ENCODE measurements around the gene ARFIP1.

ARFIP1 gene

DNA sequence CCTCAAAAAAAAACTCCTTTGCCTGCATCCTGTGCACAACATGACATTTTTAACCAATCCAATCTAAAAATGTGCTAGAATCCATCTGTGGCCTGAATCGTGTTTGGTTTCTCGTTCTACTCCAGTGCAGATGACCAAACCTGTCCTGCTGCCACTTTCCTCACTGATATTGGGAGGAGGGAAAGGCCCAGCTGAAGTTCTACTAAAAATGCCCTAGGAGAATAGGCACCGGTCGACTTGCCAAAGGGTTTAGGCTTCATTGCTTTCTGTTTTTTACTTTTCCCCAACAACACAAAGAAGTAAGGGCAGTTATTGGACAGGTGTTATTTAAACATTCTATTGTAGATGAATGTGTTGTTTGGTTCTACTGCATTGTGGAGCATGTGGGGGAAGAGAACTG is 148.5 kb downstream of the ARFIP1 start:
- ChIA-PET CTCF (interaction anchor here (1.7 kb wide), 1 partner anchor 16 kb away, joined by 4 read pairs; no protein-coding TSS in a partner anchor), POLR2A (no interaction called here)
- TF ChIP-seq, protein P1, sequence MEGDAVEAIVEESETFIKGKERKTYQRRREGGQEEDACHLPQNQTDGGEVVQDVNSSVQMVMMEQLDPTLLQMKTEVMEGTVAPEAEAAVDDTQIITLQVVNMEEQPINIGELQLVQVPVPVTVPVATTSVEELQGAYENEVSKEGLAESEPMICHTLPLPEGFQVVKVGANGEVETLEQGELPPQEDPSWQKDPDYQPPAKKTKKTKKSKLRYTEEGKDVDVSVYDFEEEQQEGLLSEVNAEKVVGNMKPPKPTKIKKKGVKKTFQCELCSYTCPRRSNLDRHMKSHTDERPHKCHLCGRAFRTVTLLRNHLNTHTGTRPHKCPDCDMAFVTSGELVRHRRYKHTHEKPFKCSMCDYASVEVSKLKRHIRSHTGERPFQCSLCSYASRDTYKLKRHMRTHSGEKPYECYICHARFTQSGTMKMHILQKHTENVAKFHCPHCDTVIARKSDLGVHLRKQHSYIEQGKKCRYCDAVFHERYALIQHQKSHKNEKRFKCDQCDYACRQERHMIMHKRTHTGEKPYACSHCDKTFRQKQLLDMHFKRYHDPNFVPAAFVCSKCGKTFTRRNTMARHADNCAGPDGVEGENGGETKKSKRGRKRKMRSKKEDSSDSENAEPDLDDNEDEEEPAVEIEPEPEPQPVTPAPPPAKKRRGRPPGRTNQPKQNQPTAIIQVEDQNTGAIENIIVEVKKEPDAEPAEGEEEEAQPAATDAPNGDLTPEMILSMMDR (IDR thresholded peaks at IDR 0.05; ENCODE audit: insufficient read depth, low read length, missing control alignments): no peak
- no peak for DNase-seq (ENCODE audit: low read depth, low spot score)
- H3K4me3 ChIP-seq (ENCODE audit: low read depth, low read length): no peak overlapping the region

DNA sequence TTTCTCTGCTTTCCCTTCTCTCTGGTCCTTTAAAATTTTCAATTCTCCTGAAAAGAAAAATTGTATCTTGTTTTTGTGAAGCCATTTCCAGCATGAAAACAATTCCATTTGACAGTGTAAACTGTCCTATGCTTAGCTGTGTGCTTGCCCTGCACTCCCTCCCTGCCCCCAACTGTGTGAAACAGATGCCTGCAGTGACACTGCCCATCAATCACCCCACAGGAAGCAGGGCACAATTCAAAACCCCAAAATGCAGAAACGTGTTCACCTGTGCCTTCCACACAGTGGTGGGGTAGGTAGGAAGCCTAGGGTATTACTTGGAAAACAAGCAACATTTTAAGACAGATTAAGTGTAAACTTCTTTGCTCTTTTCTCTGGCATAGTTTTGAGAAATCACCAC is 150.1 kb downstream of the ARFIP1 start:
- CTCF ChIA-PET: no interaction called here
- TF ChIP-seq, protein P1 (IDR thresholded peaks at IDR 0.05; ENCODE audit: insufficient read depth, low read length, missing control alignments): no peak

DNA sequence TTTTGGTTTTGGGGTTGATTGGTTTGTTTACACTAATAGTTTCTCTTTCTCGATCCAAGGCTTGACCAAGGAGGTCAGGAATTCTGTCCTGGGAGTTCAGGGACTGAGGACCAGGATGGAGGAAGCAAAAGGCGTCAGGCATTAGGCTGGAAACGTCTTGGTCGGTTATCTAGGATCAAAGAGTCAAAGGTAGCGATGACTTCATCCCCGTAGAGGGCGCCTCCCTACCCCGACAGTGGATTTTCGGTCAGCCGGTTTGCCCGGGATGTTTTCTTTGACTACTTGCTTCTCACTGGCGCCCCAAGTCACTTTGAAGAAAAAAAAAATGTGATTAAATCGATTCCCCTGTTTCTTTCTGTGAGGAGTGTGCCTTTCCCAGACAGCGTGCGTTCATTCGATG is 155.4 kb downstream of the ARFIP1 start:
- ChIA-PET CTCF (no interaction called here), POLR2A (no interaction called here)
- DNase-seq (ENCODE audit: low read depth, low spot score): no peak
- H3K4me3 ChIP-seq (ENCODE audit: low read depth, low read length): no peak overlapping the region
- TF ChIP-seq, protein P1 (IDR thresholded peaks at IDR 0.05; ENCODE audit: insufficient read depth, low read length, missing control alignments): no peak

More for the DNA sequence above, 150.1 kb downstream of the ARFIP1 start:
- H3K4me3 ChIP-seq (ENCODE audit: low read depth, low read length): no peak overlapping the region
- POLR2A ChIA-PET: no interaction called here
- DNase-seq (ENCODE audit: low read depth, low spot score): no peak

DNA sequence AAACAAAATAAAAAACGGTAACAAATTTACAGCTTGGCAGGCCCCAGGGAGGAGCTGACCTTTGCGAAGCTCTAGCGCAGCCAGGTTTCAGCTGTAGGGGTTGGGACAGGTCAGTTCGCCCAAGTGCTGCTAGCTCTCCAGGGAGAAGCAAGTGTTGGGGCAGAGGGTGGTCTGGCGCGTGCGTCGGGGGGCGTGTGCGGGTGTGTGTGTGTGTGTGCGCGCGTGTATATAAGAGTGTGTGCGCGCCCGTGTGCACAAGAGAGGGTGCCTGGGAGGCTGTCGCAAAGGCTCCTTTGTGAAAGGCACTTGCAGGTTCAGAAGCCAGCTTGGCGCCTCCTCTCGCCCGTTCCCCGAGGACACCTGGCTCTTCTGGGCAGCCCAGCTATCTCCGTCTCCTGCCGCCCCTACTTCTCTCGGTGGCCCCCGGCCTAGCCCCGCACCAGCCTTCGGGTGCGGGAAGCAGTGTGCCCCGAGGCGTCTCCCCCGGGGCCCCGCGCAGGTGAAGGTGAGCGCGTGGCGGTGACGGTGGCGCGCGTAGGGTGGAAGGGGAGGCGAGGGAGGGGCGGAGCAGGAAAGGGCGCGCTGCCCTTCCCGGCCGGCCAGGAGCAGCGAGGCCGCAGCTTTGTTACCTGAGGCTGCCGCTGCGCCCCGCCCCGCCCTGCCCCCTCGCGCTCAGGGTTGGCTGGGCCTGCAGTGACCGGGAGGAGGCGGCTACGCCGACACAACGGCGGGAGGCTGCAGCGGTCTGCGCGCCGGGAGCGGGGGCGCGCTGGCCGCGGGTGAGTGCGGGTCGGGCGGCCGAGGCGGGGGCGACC is 156.1 kb downstream of the ARFIP1 start, which contains the start of gene FHDC1:
TSS of gene FHDC1 (plus strand) at position 693 of the 815 bp plus-strand sequence. CDS start 6,735 bp downstream, outside the sequence.
- DNase-seq (ENCODE audit: low read depth, low spot score): no peak

DNA sequence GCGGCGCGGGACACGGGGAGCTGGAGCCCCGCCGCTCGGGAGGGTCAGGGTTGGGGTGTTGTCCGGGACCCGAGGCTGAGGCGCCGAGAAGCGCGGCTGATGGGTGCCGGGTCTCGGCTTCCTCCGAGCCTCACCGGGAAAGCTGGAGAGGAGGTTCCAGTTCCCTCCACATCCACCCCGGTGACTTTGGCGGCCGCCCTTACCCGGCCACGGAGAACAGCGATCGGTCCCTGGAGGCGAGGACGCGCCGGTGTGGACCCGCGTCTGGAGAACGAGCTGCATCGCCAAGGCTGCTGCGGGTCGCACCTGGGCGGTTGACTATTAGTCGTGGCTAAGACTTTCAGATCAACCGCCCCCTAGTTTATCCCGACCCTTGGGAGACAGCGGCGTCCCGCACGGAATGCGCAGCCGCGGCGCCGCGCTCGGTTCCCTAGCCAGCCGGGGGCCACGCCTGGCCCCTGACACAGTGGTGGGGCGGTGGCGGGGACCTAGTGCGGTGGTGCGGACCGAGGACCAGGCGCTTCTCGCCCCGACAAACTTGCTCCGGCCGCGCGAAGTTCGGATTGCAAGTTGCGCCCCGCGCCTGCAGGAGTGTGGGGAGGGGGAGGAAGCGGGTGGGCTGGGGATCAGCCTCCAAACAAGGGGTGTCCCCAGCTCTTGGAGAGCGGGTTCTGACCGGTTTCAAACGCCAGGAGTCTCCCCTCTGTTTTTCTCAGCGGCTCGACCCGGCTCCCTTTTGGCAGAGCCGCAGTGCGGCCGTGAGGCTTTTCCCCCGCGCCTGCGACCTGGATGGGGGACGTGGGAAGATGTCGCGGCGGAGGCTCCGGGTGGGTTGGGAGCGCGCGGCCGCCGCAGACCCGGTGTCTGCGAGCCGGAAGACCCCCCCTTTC is 156.9 kb downstream of the ARFIP1 start:
- TF ChIP-seq, protein P1 (IDR thresholded peaks at IDR 0.05; ENCODE audit: insufficient read depth, low read length, missing control alignments): no peak
- H3K4me3 ChIP-seq (ENCODE audit: low read depth, low read length): peak overlapping the region; percentile 58
- CTCF ChIA-PET: interaction anchor here (1.1 to 2.2 kb wide), 2 partner anchors 190 to 192 kb away, joined by 3 to 4 read pairs; no protein-coding TSS in a partner anchor
- no peak for DNase-seq (ENCODE audit: low read depth, low spot score)
- POLR2A ChIA-PET: interaction anchor here (0.6 to 1.1 kb wide), 3 partner anchors 36 to 190 kb away, joined by 3 to 5 read pairs (median 3); partner anchors contain the start of genes ARFIP1 and TIGD4

More for the DNA sequence above, 156.1 kb downstream of the ARFIP1 start, which contains the start of gene FHDC1:
- CTCF ChIA-PET: interaction anchor here (1.1 to 2.2 kb wide), 2 partner anchors 191 to 192 kb away, joined by 3 to 4 read pairs; no protein-coding TSS in a partner anchor
- TF ChIP-seq, protein P1 (IDR thresholded peaks at IDR 0.05; ENCODE audit: insufficient read depth, low read length, missing control alignments): no peak
- H3K4me3 ChIP-seq (ENCODE audit: low read depth, low read length): peak within 1 kb of the TSS; percentile 58
- POLR2A ChIA-PET: interaction anchor here (0.8 to 1.1 kb wide), 2 partner anchors 37 to 156 kb away, joined by 3 to 5 read pairs; partner anchors contain the start of genes ARFIP1 and TIGD4
